Immature natural killer cell (primary cell): ENCODE results near the gene CDC14A. TPM values are rescaled to one million over a fixed set of nuclear protein-coding genes. Genes with fewer than 3 reads are reported as not detected.

Experiments used
- DNase-seq, 3 donors: peaks; one replicate each; pipeline ENCODE4 v3.0.0; 2022; ENCODE audit warnings: mixed read lengths in 1 of 3
- H3K27ac Mint-ChIP-seq, 6 donors: one replicate each; pipeline ENCODE4 v1.8.0; 2020; ENCODE audit warnings: mixed read lengths in 6 of 6, mild to moderate bottlenecking in 5 of 6, inconsistent platforms in 4 of 6, moderate library complexity in 3 of 6
- H3K27me3 Mint-ChIP-seq, 3 donors: one replicate each; pipeline ENCODE4 v1.8.0; 2020 to 2021; ENCODE audit warnings: low read depth in 3 of 3, mild to moderate bottlenecking in 3 of 3, mixed read lengths in 3 of 3, moderate library complexity in 3 of 3, inconsistent platforms in 1 of 3
- H3K36me3 Mint-ChIP-seq, 3 donors: one replicate each; pipeline ENCODE4 v1.8.0; 2020; ENCODE audit warnings: mixed read lengths in 3 of 3, inconsistent platforms in 2 of 3, mild to moderate bottlenecking in 2 of 3
- H3K4me1 Mint-ChIP-seq, 2 donors: one replicate each; pipeline ENCODE4 v1.8.0; 2020; ENCODE audit warnings: inconsistent platforms in 2 of 2, mild to moderate bottlenecking in 2 of 2, mixed read lengths in 2 of 2, moderate library complexity in 1 of 2
- H3K4me3 Mint-ChIP-seq, 5 donors: one replicate each; pipeline ENCODE4 v1.8.0; 2020; ENCODE audit warnings: mild to moderate bottlenecking in 5 of 5, mixed read lengths in 5 of 5, inconsistent platforms in 3 of 5, moderate library complexity in 3 of 5
- H3K9me3 Mint-ChIP-seq, 6 donors: one replicate each; pipeline ENCODE4 v1.8.0; 2020; ENCODE audit warnings: mild to moderate bottlenecking in 6 of 6, mixed read lengths in 6 of 6, inconsistent platforms in 4 of 6, moderate library complexity in 3 of 6
- polyA plus RNA-seq, 3 donors: library from polyadenylated mRNA; unstranded; fragments of 300-500 nt; fragmentation: Illumina TruSeq; gene quantifications; one replicate each; pipeline ENCODE4 v1.2.3, GENCODE V29; 2021

CDC14A gene
- polyA plus RNA-seq, 3 donors from 2014 or later: 5.8 to 15.4 (median 10.9) TPM

DNA sequence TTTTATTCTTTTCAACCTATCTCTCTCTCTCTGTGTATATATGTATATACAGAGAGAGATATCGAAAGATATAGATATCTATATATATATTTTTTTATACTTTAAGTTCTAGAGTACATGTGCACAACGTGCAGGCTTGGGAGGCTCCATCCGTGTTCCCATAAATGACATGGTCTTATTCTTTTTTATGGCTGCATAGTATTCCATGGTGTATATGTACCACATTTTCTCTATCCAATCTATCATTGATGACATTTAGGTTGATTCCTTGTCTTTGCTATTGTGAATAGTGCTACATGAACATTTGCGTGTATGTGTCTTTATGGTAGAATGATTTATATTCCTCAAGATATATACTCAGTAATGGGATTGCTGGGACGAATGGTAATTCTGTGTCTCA lies 130.4 kb downstream of the CDC14A start:
- Mint-ChIP-seq H3K27me3 (peaks cover 0 to 2% (median 0%) of the 10 kb centered on the region in 3 donors), H3K4me1 (peaks cover 0 to 6% of the 10 kb centered on the region in 2 donors), H3K9me3 (no peaks in the 10 kb centered on the region), H3K36me3 (peaks cover 19 to 36% (median 22%) of the 10 kb centered on the region in 3 donors), H3K4me3 (no peak overlapping the region), H3K27ac (peak overlapping the region in 1 of 6 donors; percentile 10)
- no peak for DNase-seq

DNA sequence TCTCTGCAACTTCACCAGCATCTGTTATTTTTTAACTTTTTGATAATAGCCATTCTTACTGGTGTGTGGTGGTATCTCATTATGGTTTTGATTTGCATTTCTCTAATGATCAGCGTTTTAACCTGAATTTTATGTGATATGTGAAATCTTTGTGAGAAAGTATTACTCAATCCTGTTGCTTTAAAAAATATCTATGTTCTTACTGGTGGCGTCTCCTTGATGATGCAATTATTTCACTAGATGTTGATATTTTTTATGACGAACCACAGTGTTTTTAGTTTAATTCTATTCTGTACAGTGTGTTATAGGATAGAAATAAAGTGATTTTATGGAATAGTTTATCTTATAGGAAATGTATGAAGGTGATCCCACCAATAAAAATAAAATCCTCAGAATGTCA lies 130.9 kb downstream of the CDC14A start:
- Mint-ChIP-seq H3K27me3 (peaks cover 0 to 2% (median 0%) of the 10 kb centered on the region in 3 donors), H3K9me3 (no peaks in the 10 kb centered on the region), H3K4me1 (peaks cover 0 to 6% of the 10 kb centered on the region in 2 donors), H3K27ac (no peak overlapping the region), H3K36me3 (peaks cover 19 to 36% (median 22%) of the 10 kb centered on the region in 3 donors), H3K4me3 (no peak overlapping the region)
- DNase-seq: no peak

DNA sequence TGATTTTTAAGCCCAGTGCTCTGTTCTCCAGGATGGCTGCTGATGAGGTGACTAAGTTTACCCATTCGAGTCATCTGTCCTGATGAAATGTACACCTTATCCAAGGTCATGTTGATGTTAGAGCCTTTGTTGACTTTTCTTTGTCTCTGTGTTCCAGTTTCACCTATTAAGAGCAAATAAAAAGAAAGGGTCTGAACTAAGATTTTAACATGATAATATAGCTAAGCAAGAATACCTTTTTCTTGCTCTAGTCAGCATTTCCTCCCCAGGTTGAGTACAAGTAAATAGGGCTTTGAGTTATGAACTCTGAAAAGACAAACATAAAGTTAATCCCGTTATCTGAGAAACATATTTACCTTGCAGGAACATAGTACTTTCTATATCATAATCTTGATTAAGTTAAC lies 133.6 kb downstream of the CDC14A start:
- Mint-ChIP-seq H3K27ac (peak overlapping the region in 1 of 6 donors; percentile 6), H3K36me3 (peaks cover 19 to 35% (median 22%) of the 10 kb centered on the region in 3 donors), H3K4me3 (no peak overlapping the region), H3K9me3 (no peaks in the 10 kb centered on the region), H3K4me1 (no peaks in the 10 kb centered on the region), H3K27me3 (peaks cover 0 to under 1% (median 0%) of the 10 kb centered on the region in 3 donors)
- DNase-seq: no peak

DNA sequence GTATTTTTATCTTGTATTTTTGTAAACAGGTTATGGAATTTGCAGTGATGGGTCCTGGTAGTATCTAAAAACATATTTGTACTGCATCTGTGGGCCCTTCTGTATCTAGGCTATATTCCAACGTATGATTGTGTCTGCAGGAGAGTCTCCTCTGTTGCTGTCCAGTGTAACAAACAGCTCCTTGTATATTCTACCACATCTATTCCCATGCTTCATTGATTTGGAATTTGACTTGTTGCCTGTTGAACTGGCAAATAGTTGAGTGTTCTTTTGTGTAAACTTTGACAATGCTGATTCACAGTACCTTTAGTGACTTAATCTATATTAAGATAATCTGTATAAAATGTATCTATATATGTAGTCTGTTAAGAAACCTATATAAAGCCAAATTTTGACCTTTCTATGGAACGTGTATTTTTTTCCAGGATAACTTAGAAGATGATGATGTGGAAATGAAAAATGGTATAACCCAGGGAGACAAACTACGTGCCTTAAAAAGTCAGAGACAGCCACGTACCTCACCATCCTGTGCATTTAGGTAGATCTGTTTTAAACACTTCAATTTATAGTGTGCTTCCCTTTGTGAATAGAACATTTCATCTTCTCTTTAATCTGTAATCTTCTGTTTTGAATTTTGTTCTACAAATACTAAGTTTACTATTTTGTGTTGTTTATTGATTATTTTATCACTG lies 142.2 kb downstream of the CDC14A start:
- H3K27ac Mint-ChIP-seq: no peak overlapping the region
- no peak overlapping the region for H3K4me3 Mint-ChIP-seq
- H3K27me3 Mint-ChIP-seq: peaks cover 2 to 7% (median 3%) of the 10 kb centered on the region in 3 donors
- H3K36me3 Mint-ChIP-seq: peaks cover 22 to 39% (median 31%) of the 10 kb centered on the region in 3 donors
- DNase-seq: no peak
- H3K9me3 Mint-ChIP-seq: no peaks in the 10 kb centered on the region
- H3K4me1 Mint-ChIP-seq: peaks cover 10 to 14% of the 10 kb centered on the region in 2 donors

DNA sequence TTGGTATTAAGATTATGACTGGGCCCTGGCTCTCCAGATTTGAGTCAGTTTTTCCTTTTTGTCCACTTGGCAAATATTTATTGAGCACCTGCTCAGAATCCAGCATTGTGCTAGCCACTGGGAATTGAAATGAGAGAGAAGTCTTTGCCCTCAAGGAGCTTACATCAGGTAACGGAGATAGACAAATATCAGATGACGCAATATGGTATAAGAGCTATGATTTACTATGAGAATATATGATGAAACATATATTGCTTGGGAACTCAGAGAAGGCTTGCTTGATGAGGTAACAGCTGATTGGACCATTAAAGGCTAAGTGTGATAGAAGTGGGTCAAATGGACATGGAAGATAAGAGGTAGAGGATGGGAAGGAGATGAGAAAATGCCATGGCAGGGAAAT lies 144.6 kb downstream of the CDC14A start:
- Mint-ChIP-seq H3K9me3 (no peaks in the 10 kb centered on the region), H3K27me3 (peaks cover 2 to 5% (median 3%) of the 10 kb centered on the region in 3 donors), H3K4me1 (peaks cover 5 to 10% of the 10 kb centered on the region in 2 donors), H3K36me3 (peaks cover 28 to 56% (median 40%) of the 10 kb centered on the region in 3 donors), H3K27ac (peak overlapping the region in 1 of 6 donors; percentile 42), H3K4me3 (no peak overlapping the region)
- DNase-seq: no peak

DNA sequence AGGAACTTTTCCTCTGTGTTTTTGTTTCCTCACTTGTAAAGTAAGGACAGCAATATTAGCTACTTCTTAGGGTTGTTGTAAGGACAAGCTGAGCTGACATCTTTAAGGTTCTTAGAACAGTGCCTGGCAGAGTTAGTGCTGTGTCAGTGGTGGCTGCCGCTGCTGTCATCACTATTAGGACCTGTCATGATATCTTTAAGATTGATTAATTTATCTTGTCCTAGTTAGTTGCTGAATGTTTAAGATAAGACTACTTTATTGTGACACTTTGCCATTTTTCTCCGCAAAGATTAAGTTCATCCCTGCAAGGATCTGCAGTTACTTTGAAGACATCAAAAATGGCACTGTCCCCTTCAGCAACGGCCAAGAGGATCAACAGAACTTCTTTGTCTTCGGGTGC lies 145.5 kb downstream of the CDC14A start:
- H3K9me3 Mint-ChIP-seq: no peaks in the 10 kb centered on the region
- no peak for DNase-seq
- no peak overlapping the region for H3K4me3 Mint-ChIP-seq
- H3K4me1 Mint-ChIP-seq: peaks cover 0 to 2% of the 10 kb centered on the region in 2 donors
- H3K27ac Mint-ChIP-seq: no peak overlapping the region
- H3K27me3 Mint-ChIP-seq: peaks cover 2 to 5% (median 3%) of the 10 kb centered on the region in 3 donors
- H3K36me3 Mint-ChIP-seq: peaks cover 28 to 59% (median 40%) of the 10 kb centered on the region in 3 donors

DNA sequence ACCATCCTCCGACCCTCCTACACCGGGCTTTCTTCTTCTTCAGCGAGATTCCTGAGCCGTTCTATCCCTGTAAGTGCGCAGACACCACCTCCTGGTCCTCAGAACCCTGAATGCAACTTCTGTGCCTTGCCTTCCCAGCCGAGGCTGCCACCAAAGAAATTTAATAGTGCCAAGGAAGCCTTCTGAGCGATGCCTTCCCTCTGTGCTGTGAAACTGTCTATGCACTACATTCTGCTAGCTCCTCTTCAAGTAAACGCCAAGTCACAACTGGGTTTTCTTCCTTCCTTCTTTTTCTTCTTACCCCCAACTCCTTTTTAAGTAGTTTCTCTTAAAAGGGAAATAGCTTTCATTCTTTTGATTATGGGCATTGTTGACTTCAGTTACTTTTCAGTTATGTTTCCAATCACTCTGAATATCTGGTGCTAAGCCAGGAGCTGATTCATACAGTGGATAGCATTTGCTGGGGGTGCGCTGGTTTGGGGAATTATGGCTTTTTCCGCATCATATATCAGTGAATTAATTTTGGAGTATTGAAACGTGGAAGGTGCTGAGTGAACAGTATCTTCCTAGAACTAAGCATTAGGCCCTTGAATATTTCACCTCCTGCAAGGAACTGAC lies 147.0 kb downstream of the CDC14A start:
- Mint-ChIP-seq H3K27me3 (peaks cover 3 to 5% (median 4%) of the 10 kb centered on the region in 3 donors), H3K9me3 (no peaks in the 10 kb centered on the region), H3K27ac (no peak overlapping the region), H3K4me1 (no peaks in the 10 kb centered on the region), H3K36me3 (peaks cover 28 to 61% (median 46%) of the 10 kb centered on the region in 3 donors), H3K4me3 (no peak overlapping the region)
- DNase-seq: no peak

DNA sequence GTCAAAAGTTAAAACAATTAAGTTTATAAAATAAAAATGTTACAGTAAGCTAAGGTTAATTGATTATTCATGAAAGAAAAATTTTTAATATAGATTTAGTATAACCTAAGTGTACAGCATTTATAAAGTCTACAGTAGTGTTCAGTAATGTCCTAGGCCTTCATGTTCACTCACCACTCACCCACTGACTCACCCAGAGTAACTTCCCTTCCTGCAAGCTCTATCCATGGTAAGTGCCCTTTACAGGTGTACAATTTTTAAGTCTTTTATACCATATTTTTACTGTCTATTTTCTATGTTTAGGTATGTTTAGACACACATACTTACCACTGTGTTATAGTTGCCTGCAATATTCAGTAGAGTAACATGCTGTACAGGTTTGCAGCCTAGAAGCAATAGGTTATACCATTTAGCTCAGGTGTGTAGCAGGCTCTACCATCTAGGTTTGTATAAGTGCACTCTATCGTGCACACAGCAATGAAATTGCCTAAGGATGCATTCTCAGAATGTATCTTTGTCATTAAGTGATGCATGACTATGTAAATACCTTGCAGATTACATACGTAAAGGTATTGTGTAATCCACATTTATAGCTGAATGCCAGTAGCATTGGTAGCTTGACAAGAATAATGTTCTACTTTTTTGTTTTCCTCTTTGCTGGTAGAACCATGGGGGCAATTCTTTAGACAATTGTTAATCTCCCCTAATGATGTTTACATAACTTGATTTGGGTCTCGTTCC lies 149.9 kb downstream of the CDC14A start:
- Mint-ChIP-seq H3K9me3 (no peaks in the 10 kb centered on the region), H3K27me3 (peaks cover 3 to 5% (median 4%) of the 10 kb centered on the region in 3 donors), H3K4me3 (no peak overlapping the region), H3K27ac (peak overlapping the region in 1 of 6 donors; percentile 34), H3K36me3 (peaks cover 30 to 63% (median 44%) of the 10 kb centered on the region in 3 donors), H3K4me1 (peaks cover 0 to 3% of the 10 kb centered on the region in 2 donors)
- DNase-seq: no peak

DNA sequence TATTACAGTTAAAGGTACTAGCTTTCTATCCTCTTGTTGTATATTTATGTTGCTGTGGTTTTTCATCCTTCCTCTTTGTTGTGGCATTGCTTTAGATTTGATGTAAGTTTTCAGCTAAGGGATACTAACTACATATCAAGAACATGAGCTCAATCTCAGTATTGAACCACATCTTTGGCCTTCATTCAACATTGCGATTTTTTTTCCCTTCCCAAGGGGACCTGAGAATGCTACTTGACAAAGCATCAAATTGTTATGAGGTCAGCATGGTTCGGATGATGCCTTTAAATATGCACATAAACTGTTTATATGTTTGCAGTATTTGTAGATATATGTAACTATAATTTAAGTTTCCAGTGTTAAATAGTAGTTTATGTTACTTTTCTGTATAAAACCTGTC lies 153.9 kb downstream of the CDC14A start:
- H3K27me3 Mint-ChIP-seq: peaks cover 0 to 3% (median 2%) of the 10 kb centered on the region in 3 donors
- no peak overlapping the region for H3K4me3 Mint-ChIP-seq
- H3K36me3 Mint-ChIP-seq: peaks cover 21 to 41% (median 34%) of the 10 kb centered on the region in 3 donors
- peaks cover 0 to 3% of the 10 kb centered on the region in 2 donors for H3K4me1 Mint-ChIP-seq
- DNase-seq: no peak
- no peaks in the 10 kb centered on the region for H3K9me3 Mint-ChIP-seq
- no peak overlapping the region for H3K27ac Mint-ChIP-seq

DNA sequence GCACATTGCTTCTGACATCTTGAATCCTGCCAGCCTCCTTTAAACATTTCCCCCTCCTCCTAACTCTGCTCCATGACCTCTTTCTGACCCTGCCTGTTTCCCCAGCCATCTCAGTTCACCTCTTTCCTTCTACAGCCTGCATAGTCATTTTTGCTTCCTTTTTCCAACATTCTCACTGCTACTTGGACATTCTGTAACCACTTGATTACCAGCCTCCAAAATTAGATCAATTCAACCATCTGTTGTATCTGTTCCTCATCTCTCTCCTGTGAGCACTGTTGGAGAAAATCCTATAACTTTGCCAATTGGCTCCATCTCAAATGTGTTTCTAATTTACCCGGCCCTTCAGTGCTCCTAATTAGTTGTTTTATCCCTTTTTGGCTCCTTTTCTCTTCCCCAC lies 158.1 kb downstream of the CDC14A start:
- DNase-seq: no peak
- peaks cover 4 to 6% of the 10 kb centered on the region in 2 donors for H3K4me1 Mint-ChIP-seq
- no peak overlapping the region for H3K4me3 Mint-ChIP-seq
- H3K9me3 Mint-ChIP-seq: no peaks in the 10 kb centered on the region
- peaks cover 0 to 3% (median 0%) of the 10 kb centered on the region in 3 donors for H3K27me3 Mint-ChIP-seq
- no peak overlapping the region for H3K27ac Mint-ChIP-seq
- peaks cover 12 to 27% (median 16%) of the 10 kb centered on the region in 3 donors for H3K36me3 Mint-ChIP-seq

DNA sequence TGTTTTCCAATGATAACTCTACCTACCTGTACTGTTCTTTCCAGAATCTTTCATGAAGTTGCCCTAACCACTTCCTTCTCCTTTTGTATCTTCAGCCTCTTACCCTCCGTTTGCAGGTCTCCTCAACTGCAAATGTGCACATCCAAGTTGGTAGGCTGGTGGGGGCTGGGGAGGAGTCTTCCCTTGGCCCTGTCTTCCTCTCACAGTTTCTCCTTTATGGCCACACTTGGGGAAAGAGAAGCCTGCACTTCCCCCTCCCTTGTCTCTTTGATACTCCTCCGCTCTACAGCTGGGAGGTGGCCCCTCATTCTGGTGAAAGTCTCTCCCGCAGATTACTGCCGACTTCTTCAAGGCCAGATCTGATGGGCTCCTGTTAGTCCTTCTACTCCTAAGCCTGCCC lies 158.8 kb downstream of the CDC14A start:
- peaks cover 9 to 26% (median 12%) of the 10 kb centered on the region in 3 donors for H3K36me3 Mint-ChIP-seq
- DNase-seq: no peak
- H3K4me1 Mint-ChIP-seq: peaks cover 7 to 9% of the 10 kb centered on the region in 2 donors
- no peak overlapping the region for H3K4me3 Mint-ChIP-seq
- H3K27ac Mint-ChIP-seq: no peak overlapping the region
- H3K9me3 Mint-ChIP-seq: no peaks in the 10 kb centered on the region
- H3K27me3 Mint-ChIP-seq: no peaks in the 10 kb centered on the region

DNA sequence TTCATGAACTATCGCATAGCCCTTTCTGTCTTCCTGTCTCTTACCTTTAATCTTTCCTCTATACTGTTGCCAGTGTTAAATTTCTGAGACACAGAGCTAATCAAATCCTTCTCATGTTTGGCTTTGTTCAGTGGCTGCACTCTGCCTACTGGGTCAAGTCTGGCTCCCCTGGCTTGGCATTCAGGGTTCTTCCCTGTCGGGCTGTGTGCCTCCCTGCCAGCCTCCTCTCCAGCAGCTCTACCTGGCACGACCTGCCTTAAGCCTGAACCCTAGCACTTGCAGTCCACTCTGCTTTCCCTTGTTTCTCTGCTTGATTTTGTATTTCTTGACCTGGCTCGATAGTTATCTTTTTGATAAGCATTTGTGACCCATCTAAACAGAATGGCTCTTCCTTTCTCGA lies 159.5 kb downstream of the CDC14A start:
- Mint-ChIP-seq H3K27ac (no peak overlapping the region), H3K27me3 (no peaks in the 10 kb centered on the region), H3K4me1 (peaks cover 10 to 17% of the 10 kb centered on the region in 2 donors), H3K36me3 (peaks cover 9 to 25% (median 12%) of the 10 kb centered on the region in 3 donors), H3K9me3 (no peaks in the 10 kb centered on the region), H3K4me3 (no peak overlapping the region)
- no peak for DNase-seq

DNA sequence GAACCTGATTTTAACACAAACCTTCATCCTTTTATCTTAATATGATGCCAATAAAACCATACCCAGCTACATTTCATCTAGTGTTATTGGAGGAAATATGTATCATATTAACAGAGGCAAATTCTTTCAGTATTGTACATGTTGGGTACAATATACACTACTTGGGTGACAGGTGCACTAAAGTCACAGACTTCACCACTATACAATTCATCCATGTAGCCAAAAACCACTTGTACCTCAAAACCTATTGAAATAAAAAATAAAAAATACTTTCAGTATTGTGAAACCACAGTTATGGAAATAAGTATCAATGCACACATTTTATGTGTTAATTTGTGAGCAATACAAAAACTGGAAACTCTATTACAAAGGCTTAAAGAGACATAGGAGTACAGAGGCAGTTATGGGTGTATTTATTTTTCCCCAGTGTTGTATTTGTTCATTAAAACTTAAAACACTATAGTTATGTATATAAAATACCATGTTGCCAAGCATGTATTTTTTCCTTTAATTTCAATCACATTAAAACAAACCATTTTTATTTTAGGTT lies 160.6 kb downstream of the CDC14A start:
- Mint-ChIP-seq H3K36me3 (peaks cover 9 to 24% (median 12%) of the 10 kb centered on the region in 3 donors), H3K9me3 (no peaks in the 10 kb centered on the region), H3K27me3 (no peaks in the 10 kb centered on the region), H3K4me3 (no peak overlapping the region), H3K4me1 (peaks cover 14 to 22% of the 10 kb centered on the region in 2 donors), H3K27ac (peak overlapping the region in 2 of 6 donors; percentile 20 to 51)
- DNase-seq: no peak
